Body of pancreas (tissue), 4 donors: Measurements from ENCODE around the gene SLC25A33. TPM values are rescaled to one million over a fixed set of nuclear protein-coding genes. Genes with fewer than 3 reads are reported as not detected.

Experiments
- ATAC-seq: fragments of 150-250 bp; one replicate; pipeline ENCODE4 v1.9.1; 2016
- DNase-seq, 4 donors: peaks; one replicate each; pipeline ENCODE4 v3.0.0-alpha.2; 2019
- H3K27ac ChIP-seq, 4 donors: fragments of 200-600 bp; sonication (generic); 1 replicate in 3 of 4; 2 replicates in 1 of 4; pipeline versions ENCODE4 v1.5.1 to v1.6.1; 2016 to 2019; ENCODE audit warnings: mild to moderate bottlenecking in 1 of 4, mixed read lengths in 1 of 4, moderate library complexity in 1 of 4
- H3K27me3 ChIP-seq, 2 donors: fragments of 200-600 bp; sonication (generic); one replicate each; pipeline ENCODE4 v1.6.0; 2016; ENCODE audit warnings: mild to moderate bottlenecking in 1 of 2
- H3K36me3 ChIP-seq, 2 donors: fragments of 200-600 bp; sonication (generic); replicated peaks in 1 of 2; 2 replicates each; pipeline ENCODE4 v1.5.1; 2016; ENCODE audit warnings: low read depth in 2 of 2; ENCODE audit not compliant: insufficient read depth in 1 of 2
- H3K4me1 ChIP-seq: fragments of 200-600 bp; sonication (generic); one replicate; pipeline ENCODE4 v1.6.0; 2016
- H3K4me3 ChIP-seq, 2 donors: fragments of 200-600 bp; sonication (generic); 1 replicate in 1 of 2; 2 replicates in 1 of 2; pipeline ENCODE4 v1.5.1; 2016 to 2019
- H3K9me3 ChIP-seq, 3 donors: fragments of 200-600 bp; sonication (generic); 1 replicate in 2 of 3; 2 replicates in 1 of 3; pipeline ENCODE4 v1.5.1; 2016
- CTCF ChIP-seq, 7 experiments: fragments of 450-650 bp in 4 of 7; fragments of 200-600 bp in 3 of 7; sonication (generic) in 3 of 7; IDR thresholded peaks; one replicate each; pipeline ENCODE4 v1.5.1; 2016 to 2019; ENCODE audit warnings: antibody characterized with exemption in 7 of 7
- POLR2A ChIP-seq, 3 donors: fragments of 450-650 bp; IDR thresholded peaks; one replicate each; pipeline ENCODE4 v1.6.1; 2016; ENCODE audit warnings: antibody characterized with exemption in 3 of 3, mild to moderate bottlenecking in 2 of 3
- WGBS, 2 donors: methylation state at CpG; one replicate each; pipeline ENCODE4 v1.1.5; 2017; 5-methylcytosine and 5-hydroxymethylcytosine counted together
- intact Hi-C: fragments of 100-400 bp; cut with DNase I; formaldehyde crosslinking; loops from one replicate; pipeline ENCODE4 v1.15.1; 2023
- total RNA-seq, 2 donors: library from RNA; depleted of rRNA; stranded (reverse); fragments of >200 nt; gene quantifications; one replicate each; pipeline ENCODE4 v1.1.0, GENCODE V29; 2016

The SLC25A33 gene
- total RNA-seq, 2 donors from 2014 or later: 1.0 to 2.0 TPM

GRCh38 chr1:9594471-9595155, 55.3 kb downstream of the SLC25A33 start:
- Histone ChIP-seq H3K9me3 (no peaks in the 10 kb centered on the region), H3K27ac (no peak overlapping the region), H3K4me3 (no peak overlapping the region), H3K36me3 (no peaks in the 10 kb centered on the region), H3K4me1 (peaks cover 26% of the 10 kb centered on the region), H3K27me3 (no peaks in the 10 kb centered on the region)
- TF ChIP-seq CTCF (IDR thresholded peaks at IDR 0.05) (no peak), POLR2A (IDR thresholded peaks at IDR 0.05) (no peak)
- DNase-seq: no peak
- 91 to 99% methylated on average over 10 to 20 of the region's 20 CpGs for WGBS, 2 donors
- intact Hi-C loops: no loop called here
- ATAC-seq: no peak

- intact Hi-C loops: no loop called here
- WGBS, 2 donors: 83 to 92% methylated on average over 1 to 17 of the region's 17 CpGs
These were observed 56.1 kb downstream of the SLC25A33 start for GRCh38 chr1:9595156-9595967.

DNA sequence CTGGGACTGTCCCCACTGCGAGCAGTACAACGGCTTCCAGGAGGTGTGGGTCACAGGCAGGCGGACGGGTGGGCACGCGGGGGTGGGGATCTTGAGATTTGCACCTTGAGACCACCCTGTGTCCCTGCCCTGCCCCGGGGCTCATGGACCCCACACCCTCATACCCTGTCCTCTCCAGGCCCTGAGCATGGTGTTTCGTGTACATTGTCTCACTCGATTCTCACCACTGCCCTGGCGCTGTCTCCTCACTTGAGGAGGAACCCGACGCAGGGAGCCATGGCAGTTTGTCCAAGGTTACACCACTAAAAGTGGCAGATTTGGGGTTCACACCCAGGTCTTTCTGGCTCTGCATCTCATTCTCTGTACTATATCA, 56.7 kb downstream of the SLC25A33 start:
- DNase-seq (no peak), ATAC-seq (no peak)
- intact Hi-C loops: no loop called here
- H3K27me3 ChIP-seq: no peaks in the 10 kb centered on the region
- H3K27ac ChIP-seq: no peak overlapping the region
- H3K4me3 ChIP-seq: no peak overlapping the region
- H3K9me3 ChIP-seq: no peaks in the 10 kb centered on the region
- 88 to 89% methylated on average over 6 to 11 of the region's 12 CpGs for WGBS, 2 donors
- peaks cover 0 to under 1% of the 10 kb centered on the region in 2 donors for H3K36me3 ChIP-seq
- H3K4me1 ChIP-seq: peaks cover 17% of the 10 kb centered on the region
- no peak for TF ChIP-seq CTCF (IDR thresholded peaks at IDR 0.05)

More at GRCh38 chr1:9595156-9595967, 56.1 kb downstream of the SLC25A33 start:
- H3K27me3 ChIP-seq: no peaks in the 10 kb centered on the region
- no peaks in the 10 kb centered on the region for H3K36me3 ChIP-seq
- ATAC-seq (no peak), DNase-seq (no peak)
- H3K4me3 ChIP-seq: no peak overlapping the region
- no peak for TF ChIP-seq POLR2A (IDR thresholded peaks at IDR 0.05)
- peaks cover 19% of the 10 kb centered on the region for H3K4me1 ChIP-seq
- no peaks in the 10 kb centered on the region for H3K9me3 ChIP-seq
- H3K27ac ChIP-seq: no peak overlapping the region

- Histone ChIP-seq H3K36me3 (peaks cover 0 to 5% of the 10 kb centered on the region in 2 donors), H3K9me3 (no peaks in the 10 kb centered on the region), H3K27ac (no peak overlapping the region), H3K27me3 (no peaks in the 10 kb centered on the region), H3K4me3 (no peak overlapping the region), H3K4me1 (peaks cover 17% of the 10 kb centered on the region)
- intact Hi-C loops: no loop called here
- TF ChIP-seq POLR2A (IDR thresholded peaks at IDR 0.05) (no peak), CTCF (IDR thresholded peaks at IDR 0.05) (no peak)
- peak in 1 of 4 donors; percentile 37 for DNase-seq
- WGBS, 2 donors: 77 to 80% methylated on average over 14 to 22 of the region's 27 CpGs
- peak; percentile 25 for ATAC-seq
These were observed 57.3 kb downstream of the SLC25A33 start for GRCh38 chr1:9596415-9597123.
